Measurements from ENCODE around the gene ENOX2. TPM values are rescaled to one million over a fixed set of nuclear protein-coding genes. Genes with fewer than 3 reads are reported as not detected.

ENOX2 gene
- total RNA-seq, 2 experiments from 2014 or later = 10.9 to 14.2 TPM

Other genes starting within 250 kb of the ENOX2 start
- gene ARHGAP36, start 155.1 kb upstream of the ENOX2 start, total RNA-seq = not detected

All from activated CD8-positive, alpha-beta T cell treated with anti-CD3 and anti-CD28 coated beads, Interleukin-2, amount 10 ng/mL, durations not matched to agents 7 days and 5 days (primary cell).